K562 (cell line): Measurements from ENCODE around the gene SLCO2A1. TPM values are rescaled to one million over a fixed set of nuclear protein-coding genes. Genes with fewer than 3 reads are reported as not detected.

Source experiments
- ATAC-seq: fragments of 200-7000 bp; cut with Tn5 transposase; 3 replicates; pipeline ENCODE4 v1.9.1; 2020; ENCODE audit warnings: moderate library complexity
- BruUV-seq: library from RNA; stranded (reverse); fragments of 400-500 nt; replicated peaks from 2 replicates; lab custom pipeline; 2021; lab: Mats Ljungman, UMichigan
- CTCF ChIA-PET: fragments of 300-600 bp; formaldehyde crosslinking; extraction: SDS; loops from one replicate; lab custom pipeline; 2021; ENCODE audit warnings: low intra/inter-chr PET ratio; lab: Yijun Ruan, JAX
- POLR2A ChIA-PET: fragments of 300-600, 350-650 bp; sonication (Branson Sonifier 250); formaldehyde crosslinking; extraction: SDS; loops from one replicate; lab custom pipeline; 2021; ENCODE audit warnings: antibody characterized with exemption, inconsistent platforms; lab: Yijun Ruan, JAX
- DNase-seq, 4 experiments: peaks; one replicate each; pipeline versions ENCODE4 v3.0.0 to v3.0.0-alpha.2; 2011 to 2018; ENCODE audit warnings: low spot score in 3 of 4, mixed read lengths in 3 of 4; ENCODE audit errors: extremely low read depth in 1 of 4
- FAIRE-seq: peaks from 2 replicates; lab custom pipeline; 2011; peaks lifted over from hg19 to GRCh38; lab: Jason Lieb, UNC
- H2AFZ ChIP-seq: 2 replicates; pipeline ENCODE4 v1.6.0; 2011; ENCODE audit warnings: low read depth, low read length, control low read depth, inconsistent platforms
- H3K27ac ChIP-seq: fragments of 200-600 bp; 3 replicates; pipeline ENCODE4 v1.8.0; 2011; ENCODE audit warnings: low read depth, mild to moderate bottlenecking, control low read depth, inconsistent platforms, low read length, moderate library complexity, mixed read lengths; ENCODE audit errors: extremely low read depth
- H3K27me3 ChIP-seq, 2 experiments: fragments of 300-600 bp in 1 of 2; 2 replicates in 1 of 2; 3 replicates in 1 of 2; pipeline versions ENCODE4 v1.6.0 to v1.8.0; 2011; ENCODE audit warnings: inconsistent platforms in 2 of 2, low read length in 2 of 2, mild to moderate bottlenecking in 1 of 2, mixed read lengths in 1 of 2, moderate library complexity in 1 of 2; ENCODE audit not compliant: control insufficient read depth in 2 of 2, insufficient read depth in 2 of 2
- H3K36me3 ChIP-seq: fragments of 300-600 bp; 3 replicates; pipeline ENCODE4 v1.8.0; 2011; ENCODE audit warnings: mild to moderate bottlenecking, low read length, inconsistent platforms; ENCODE audit not compliant: control insufficient read depth, insufficient read depth
- H3K4me1 ChIP-seq, 2 experiments: fragments of 200-600 bp in 1 of 2; replicated peaks in 1 of 2; 2 replicates in 1 of 2; 3 replicates in 1 of 2; pipeline versions ENCODE4 v1.5.1 to v1.8.0; 2011; ENCODE audit warnings: inconsistent platforms in 2 of 2, low read length in 2 of 2, mild to moderate bottlenecking in 1 of 2, mixed read lengths in 1 of 2, moderate library complexity in 1 of 2; ENCODE audit not compliant: control insufficient read depth in 2 of 2, insufficient read depth in 2 of 2
- H3K4me2 ChIP-seq: 2 replicates; pipeline ENCODE4 v1.6.1; 2011; ENCODE audit warnings: low read length, control low read depth, inconsistent platforms, mixed read lengths; ENCODE audit not compliant: insufficient read depth
- H3K4me3 ChIP-seq: fragments of 200-600 bp; sonication (generic), shearing (Covaris generic); 2 replicates; pipeline ENCODE4 v1.5.1; 2016; ENCODE audit warnings: control low read depth, inconsistent platforms
- H3K79me2 ChIP-seq: fragments of 200-600 bp; 3 replicates; pipeline ENCODE4 v1.8.0; 2011; ENCODE audit warnings: low read length, inconsistent platforms; ENCODE audit not compliant: control insufficient read depth, insufficient read depth
- H3K9ac ChIP-seq, 2 experiments: 2 replicates each; pipeline versions ENCODE4 v1.6.0 to v1.6.1; 2011; ENCODE audit warnings: low read depth in 2 of 2, low read length in 2 of 2, control low read depth in 1 of 2, inconsistent platforms in 1 of 2, mild to moderate bottlenecking in 1 of 2, mixed read lengths in 1 of 2; ENCODE audit not compliant: insufficient read depth in 1 of 2
- H3K9me1 ChIP-seq: one replicate; pipeline ENCODE4 v1.6.0; 2011; ENCODE audit warnings: inconsistent platforms, mild to moderate bottlenecking, low read length, moderate library complexity; ENCODE audit not compliant: control insufficient read depth, insufficient read depth
- H3K9me3 ChIP-seq: replicated peaks from 2 replicates; pipeline ENCODE4 v1.5.1; 2011; ENCODE audit warnings: low read depth, low read length, inconsistent platforms; ENCODE audit not compliant: control insufficient read depth, insufficient read depth
- H4K20me1 ChIP-seq: replicated peaks from 2 replicates; pipeline ENCODE4 v1.6.1; 2011; ENCODE audit warnings: low read length, inconsistent platforms, mixed read lengths; ENCODE audit not compliant: control insufficient read depth, insufficient read depth
- EGR1 ChIP-seq: fragments of 450-650 bp; conservative IDR thresholded peaks from 2 replicates; pipeline ENCODE4 v1.6.1; 2017; ENCODE audit warnings: mild to moderate bottlenecking
- FOSL1 ChIP-seq: fragments of 200-800 bp; sonication (Bioruptor generic); conservative IDR thresholded peaks from 2 replicates; pipeline ENCODE4 v1.6.1; 2016; ENCODE audit warnings: missing genetic modification characterization, missing compliant biosample characterization
- RAD21 ChIP-seq, 2 experiments: fragments of 250-450 bp in 1 of 2; fragments of 450-650 bp in 1 of 2; sonication (Bioruptor Pico) in 1 of 2; formaldehyde crosslinking in 1 of 2; IDR thresholded peaks in 1 of 2; conservative IDR thresholded peaks in 1 of 2; 2 replicates each; pipeline versions ENCODE4 v1.4.0 to v1.8.0; 2020 to 2022; ENCODE audit warnings: mild to moderate bottlenecking in 2 of 2, moderate library complexity in 1 of 2
- SRSF1 ChIP-seq: fragments of 200-400 bp; formaldehyde crosslinking; IDR thresholded peaks from 2 replicates; pipeline ENCODE4 v1.6.1; 2017; ENCODE audit warnings: mild to moderate bottlenecking, low read depth, low read length, moderate library complexity
- TCFL5 ChIP-seq: fragments of 250-450 bp; sonication (Bioruptor Pico); conservative IDR thresholded peaks from 2 replicates; pipeline ENCODE4 v1.6.1; 2021; ENCODE audit warnings: mild to moderate bottlenecking, moderate library complexity, matching md5 sums
- TRIM25 ChIP-seq: fragments of 450-650 bp; IDR thresholded peaks from 2 replicates; pipeline ENCODE4 v1.7.0; 2016; ENCODE audit warnings: borderline replicate concordance
- TSC22D4 ChIP-seq: fragments of 450-650 bp; IDR thresholded peaks from 2 replicates; pipeline ENCODE4 v1.6.1; 2016; ENCODE audit warnings: missing genetic modification characterization, missing biosample characterization, control low read depth
- ZBTB9 ChIP-seq: fragments of 450-650 bp; formaldehyde crosslinking; IDR thresholded peaks from 2 replicates; pipeline ENCODE4 v1.4.0; 2020; ENCODE audit warnings: mild to moderate bottlenecking, moderate library complexity
- WGBS: fragments of 100-300 bp; shearing (Covaris generic); methylation state at CpG from one replicate; pipeline ENCODE4 v1.1.6; 2016; ENCODE audit warnings: low coverage, mixed read lengths; ENCODE audit not compliant: insufficient coverage; ENCODE audit errors: missing lambda C conversion rate; 5-methylcytosine and 5-hydroxymethylcytosine counted together
- in situ Hi-C: fragments of 300-500 bp; cut with MboI; formaldehyde crosslinking; loops from 4 replicates; pipeline ENCODE4 v1.15.0; 2018; ENCODE audit warnings: inconsistent platforms, mixed read lengths
- intact Hi-C: fragments of 100-400 bp; cut with micrococcal nuclease; formaldehyde crosslinking; loops from 2 replicates; pipeline ENCODE4 v1.14.2; 2022
- polyA plus RNA-seq, 8 experiments: library from polyadenylated mRNA; depleted of rRNA in 4 of 8; stranded (reverse) in 5 of 8; unstranded in 3 of 8; fragments of >200 nt; fragmentation: Nextera tagmentation in 2 of 8; fragmentation: Illumina TruSeq in 1 of 8; extraction: Ambion mirVana in 2 of 8; extraction: Trizol in 1 of 8; gene quantifications; 2 replicates each; pipeline versions ENCODE4 v1.2.1 to v1.2.3, GENCODE V29; 2011 to 2014; ENCODE audit warnings: inconsistent platforms in 1 of 8, missing spikeins in 1 of 8
- total RNA-seq, 7 experiments: library from RNA; depleted of rRNA in 6 of 7; stranded (reverse); fragments of >200 nt in 6 of 7; fragmentation: Illumina TruSeq in 2 of 7; extraction: Trizol in 2 of 7; gene quantifications; 2 replicates each; pipeline versions ENCODE4 v1.2.1 to v1.2.3, GENCODE V29; 2011 to 2021; ENCODE audit warnings: low replicate concordance in 1 of 7

The SLCO2A1 gene
- total and polyA plus RNA-seq, 9 of the 15 experiments (the other 6 are each of a cell fraction or from before 2014, with no cell fraction given) = 0.16 to 1.0 TPM; not detected in 7

GRCh38 chr3:133980035-133980434 is 49.7 kb downstream of the SLCO2A1 start:
- no peak for ATAC-seq
- no peaks in the 10 kb centered on the region; the same call in 1 of the 2 replicates for H4K20me1 ChIP-seq
- CTCF ChIA-PET = no interaction called here
- no peak overlapping the region for H3K9ac ChIP-seq
- H3K4me3 ChIP-seq = no peak overlapping the region
- POLR2A ChIA-PET = no interaction called here
- TF ChIP-seq TRIM25 (no peak), RAD21 (CRISPR knock-in tag; conservative IDR thresholded peaks at IDR 0.05 in 1 of 2, IDR thresholded peaks at IDR 0.05 in 1 of 2) (no peak), SRSF1 (no peak), TCFL5 (CRISPR knock-in tag) (no peak), ZBTB9 (CRISPR knock-in tag) (no peak), FOSL1 (tag) (no peak), EGR1 (no peak), TSC22D4 (tag) (no peak)
- TF ChIP-seq, all 486 proteins: peak for 0
- Histone ChIP-seq H3K9me1 (no peaks in the 10 kb centered on the region), H3K27ac (no peak overlapping the region), H3K4me2 (no peak overlapping the region), H3K27me3 (peaks cover 0 to 6% of the 10 kb centered on the region in 2 experiments; a peak in 1 of 5 replicates), H2AFZ (no peak overlapping the region), H3K4me1 (no peaks in the 10 kb centered on the region), H3K36me3 (no peaks in the 10 kb centered on the region), H3K79me2 (no peaks in the 10 kb centered on the region), H3K9me3 (no peaks in the 10 kb centered on the region)
- in situ Hi-C loops (no loop called here), intact Hi-C loops (no loop called here)
- FAIRE-seq (no peak), DNase-seq (no peak)
- no TSS peak for BruUV-seq
- WGBS = 0% methylated on average over 2 of the region's 2 CpGs
